GM21515 (cell line): ENCODE results near the gene SEMA4B.
A peak's percentile ranks its signal among the peaks of the same experiment; 100 is the strongest.
"Not testable (repeated sequence)": the region's sequence is repeated elsewhere in the genome, so short reads cannot be mapped to it uniquely, and the experiment has no call there.

Experiments
- ATAC-seq: cut with Tn5 transposase; IDR thresholded peaks from one replicate; pipeline ENCODE4 v1.9.1; 2021; ENCODE audit not compliant: unreplicated experiment

SEMA4B gene, protein sequence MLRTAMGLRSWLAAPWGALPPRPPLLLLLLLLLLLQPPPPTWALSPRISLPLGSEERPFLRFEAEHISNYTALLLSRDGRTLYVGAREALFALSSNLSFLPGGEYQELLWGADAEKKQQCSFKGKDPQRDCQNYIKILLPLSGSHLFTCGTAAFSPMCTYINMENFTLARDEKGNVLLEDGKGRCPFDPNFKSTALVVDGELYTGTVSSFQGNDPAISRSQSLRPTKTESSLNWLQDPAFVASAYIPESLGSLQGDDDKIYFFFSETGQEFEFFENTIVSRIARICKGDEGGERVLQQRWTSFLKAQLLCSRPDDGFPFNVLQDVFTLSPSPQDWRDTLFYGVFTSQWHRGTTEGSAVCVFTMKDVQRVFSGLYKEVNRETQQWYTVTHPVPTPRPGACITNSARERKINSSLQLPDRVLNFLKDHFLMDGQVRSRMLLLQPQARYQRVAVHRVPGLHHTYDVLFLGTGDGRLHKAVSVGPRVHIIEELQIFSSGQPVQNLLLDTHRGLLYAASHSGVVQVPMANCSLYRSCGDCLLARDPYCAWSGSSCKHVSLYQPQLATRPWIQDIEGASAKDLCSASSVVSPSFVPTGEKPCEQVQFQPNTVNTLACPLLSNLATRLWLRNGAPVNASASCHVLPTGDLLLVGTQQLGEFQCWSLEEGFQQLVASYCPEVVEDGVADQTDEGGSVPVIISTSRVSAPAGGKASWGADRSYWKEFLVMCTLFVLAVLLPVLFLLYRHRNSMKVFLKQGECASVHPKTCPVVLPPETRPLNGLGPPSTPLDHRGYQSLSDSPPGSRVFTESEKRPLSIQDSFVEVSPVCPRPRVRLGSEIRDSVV

GRCh38 chr15:90201130-90201943 lies at the start of gene SEMA4B:
Gene SEMA4B, plus strand, starts transcription at chr15:90201330. Its CDS starts 249 bp downstream, at chr15:90201579.
- ATAC-seq: peak; percentile 82

DNA sequence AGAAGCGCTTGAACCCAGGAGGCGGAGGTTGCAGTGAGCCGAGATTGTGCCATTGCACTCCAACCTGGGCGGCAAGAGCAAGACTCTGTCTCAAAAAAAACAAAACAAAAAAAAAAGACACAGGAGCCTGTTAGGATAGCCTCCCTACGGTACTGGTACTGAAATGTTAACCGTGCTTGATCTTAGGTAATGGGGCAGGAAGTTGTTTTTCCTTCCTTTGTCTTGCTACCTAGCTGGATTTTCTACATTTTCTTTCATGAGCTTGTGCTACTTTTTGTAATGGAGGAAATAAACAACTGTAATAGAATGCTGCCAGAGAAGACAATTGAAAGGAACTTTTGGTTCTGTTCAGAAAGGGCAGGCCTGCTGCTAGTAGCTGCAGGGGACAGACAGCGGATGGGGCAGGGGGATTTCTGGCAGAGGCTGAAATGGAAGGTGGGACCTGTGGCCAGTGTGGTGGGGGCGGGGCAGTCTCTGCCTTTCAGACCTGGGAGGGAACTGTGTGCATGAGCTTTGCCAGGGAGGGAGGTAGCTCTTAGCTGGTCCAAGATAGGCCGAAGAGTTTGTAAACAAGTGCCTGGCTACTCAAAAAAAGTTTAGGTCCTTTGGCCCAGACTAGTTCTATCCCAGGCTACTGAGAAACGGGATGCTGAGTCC lies 49.0 kb upstream of the SEMA4B start:
- ATAC-seq: no peak

- ATAC-seq: no peak
These were observed 47.5 kb upstream of the SEMA4B start for GRCh38 chr15:90153658-90154057.

DNA sequence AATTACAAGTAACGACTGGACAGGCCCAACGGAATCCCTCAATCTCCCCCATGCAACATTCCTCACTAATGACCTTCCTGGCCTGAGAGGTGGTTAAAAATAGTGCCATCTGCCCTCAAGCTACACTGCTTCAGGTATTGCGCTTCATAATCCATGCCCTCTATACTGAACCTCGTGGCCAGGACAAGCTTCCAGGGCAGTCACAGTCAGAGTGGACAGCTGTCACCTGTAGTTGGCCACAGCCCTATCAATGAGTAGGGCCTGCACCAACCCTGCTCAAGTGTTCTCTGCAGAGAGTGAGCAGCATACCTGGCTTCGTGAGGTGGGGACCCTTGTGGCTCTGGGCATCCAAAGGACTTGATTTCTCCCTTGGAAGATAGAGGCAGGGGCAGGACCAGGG lies 46.9 kb upstream of the SEMA4B start:
- no peak for ATAC-seq

GRCh38 chr15:90154861-90155626 lies 46.1 kb upstream of the SEMA4B start:
- no peak for ATAC-seq

GRCh38 chr15:90159213-90159612 lies 41.9 kb upstream of the SEMA4B start:
- no peak for ATAC-seq

- no peak for ATAC-seq
These were observed 40.1 kb upstream of the SEMA4B start for GRCh38 chr15:90160781-90161727.

DNA sequence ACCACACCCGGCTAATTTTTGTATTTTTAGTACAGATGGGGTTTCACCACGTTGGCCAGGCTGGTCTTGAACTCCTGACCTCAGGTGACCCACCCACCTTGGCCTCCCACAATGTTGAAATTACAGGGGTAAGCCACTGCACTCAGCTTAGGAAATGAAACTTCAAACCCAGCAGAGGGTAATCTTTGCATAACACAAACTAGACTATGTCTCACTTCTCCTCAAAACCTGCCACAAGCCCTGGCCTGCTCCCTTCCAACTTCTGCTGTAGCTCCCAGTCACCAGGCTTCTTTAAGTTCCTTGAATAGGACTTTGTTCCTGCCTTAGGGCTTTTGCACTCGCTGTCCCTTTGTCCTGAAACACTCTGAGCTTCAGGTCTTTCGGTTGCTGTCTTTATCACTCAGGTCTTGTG lies 39.2 kb upstream of the SEMA4B start:
- ATAC-seq: peak; percentile 59

GRCh38 chr15:90162956-90163355 lies 38.2 kb upstream of the SEMA4B start:
- no peak for ATAC-seq

GRCh38 chr15:90164239-90164638 lies 36.9 kb upstream of the SEMA4B start:
- ATAC-seq: not testable (repeated sequence)

- ATAC-seq: no peak
These were observed 36.0 kb upstream of the SEMA4B start for GRCh38 chr15:90165157-90165556.

- ATAC-seq: no peak
These were observed 35.3 kb upstream of the SEMA4B start for GRCh38 chr15:90165659-90166489.

GRCh38 chr15:90167121-90167520 lies 34.0 kb upstream of the SEMA4B start:
- no peak for ATAC-seq

GRCh38 chr15:90171623-90172022 lies 29.5 kb upstream of the SEMA4B start:
- ATAC-seq: no peak

- no peak for ATAC-seq
These were observed 27.8 kb upstream of the SEMA4B start for GRCh38 chr15:90173372-90173771.

DNA sequence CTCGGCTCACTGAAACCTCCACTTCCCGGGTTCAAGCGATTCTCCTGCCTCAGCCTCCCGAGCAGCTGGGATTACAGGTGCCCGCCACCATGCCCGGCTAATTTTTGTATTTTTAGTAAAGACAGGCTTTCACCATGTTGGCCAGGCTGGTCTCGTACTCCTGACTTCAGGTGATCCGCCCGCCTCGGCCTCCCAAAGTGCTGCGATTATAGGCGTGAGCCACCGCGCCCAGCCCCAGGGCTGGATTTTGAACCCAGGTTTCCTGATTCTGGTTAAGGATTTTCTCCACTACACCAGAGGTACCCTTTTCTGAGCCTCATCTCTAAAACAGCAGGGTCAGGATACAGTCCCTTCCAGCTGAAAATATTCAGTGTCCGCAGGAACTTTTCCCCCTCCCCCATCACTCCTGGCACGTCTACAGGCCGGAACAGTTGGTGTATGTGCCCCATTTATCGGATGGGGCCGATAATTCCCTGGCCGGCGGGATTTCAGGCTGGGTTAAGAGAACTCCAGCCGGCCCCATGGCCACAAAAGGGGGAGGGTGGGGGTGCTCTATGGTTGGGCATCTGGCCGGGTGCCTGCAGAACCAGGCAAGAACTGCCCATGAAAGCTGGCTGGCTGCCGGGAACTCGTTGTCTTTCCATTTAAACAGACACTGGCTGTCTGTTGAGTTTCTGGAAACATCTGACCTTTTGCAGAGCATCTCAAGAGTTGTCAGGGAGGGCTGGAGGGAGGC lies 26.8 kb upstream of the SEMA4B start:
- ATAC-seq: no peak

DNA sequence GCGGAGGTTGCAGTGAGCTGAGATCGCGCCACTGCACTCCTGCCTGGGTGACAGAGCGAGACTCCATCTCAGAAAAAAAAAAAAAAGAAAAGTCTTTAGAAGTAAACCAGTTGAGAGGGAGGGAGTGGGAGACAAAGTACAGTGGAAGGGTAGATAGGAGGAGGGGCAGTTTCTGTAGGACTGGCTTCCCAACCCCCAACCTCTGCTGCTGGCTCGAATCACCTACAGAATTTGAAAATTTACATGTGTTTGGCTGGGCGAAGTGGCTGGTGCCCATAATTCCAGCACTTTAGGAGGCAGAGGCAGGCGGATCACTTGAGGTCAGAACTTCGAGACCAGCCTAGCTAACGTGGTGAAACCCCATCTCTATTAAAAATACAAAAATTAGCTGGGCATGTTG lies 24.1 kb upstream of the SEMA4B start:
- no peak for ATAC-seq
